Astrocyte of the cerebellum (primary cell): ENCODE data around the gene IL33.

Experiments
- DNase-seq: peaks from one replicate; pipeline ENCODE4 v3.0.0-alpha.2; 2011; ENCODE audit warnings: low read depth
- H3K4me3 ChIP-seq: 2 replicates; pipeline ENCODE4 v1.5.1; 2011; ENCODE audit warnings: mild to moderate bottlenecking, low read depth, low read length, moderate library complexity
- CTCF ChIP-seq: IDR thresholded peaks from 2 replicates; pipeline ENCODE4 v1.5.1; 2012; ENCODE audit warnings: low read length, low read depth, moderate library complexity, mild to moderate bottlenecking; ENCODE audit errors: missing control alignments
- in situ Hi-C: cut with HindIII; loops from 2 replicates; pipeline ENCODE4 v1.10.0; 2017; ENCODE audit warnings: low sequenced_read_pairs

Gene IL33

GRCh38 chr9:6277417-6277816 is 61.8 kb downstream of the IL33 start:
- DNase-seq = no peak
- in situ Hi-C loops = no loop called here
- H3K4me3 ChIP-seq = no peak overlapping the region
- no peak for TF ChIP-seq CTCF

GRCh38 chr9:6301858-6302257 is 86.3 kb downstream of the IL33 start:
- no peak overlapping the region for H3K4me3 ChIP-seq
- no peak for DNase-seq
- no peak for TF ChIP-seq CTCF
- in situ Hi-C loops = no loop called here

GRCh38 chr9:6302417-6302816 is 86.8 kb downstream of the IL33 start:
- TF ChIP-seq CTCF = no peak
- no peak overlapping the region for H3K4me3 ChIP-seq
- DNase-seq = no peak
- in situ Hi-C loops = no loop called here

- in situ Hi-C loops = no loop called here
- TF ChIP-seq CTCF = no peak
- no peak overlapping the region for H3K4me3 ChIP-seq
- no peak for DNase-seq
Observed at GRCh38 chr9:6304232-6304631, 88.6 kb downstream of the IL33 start.

GRCh38 chr9:6305954-6306563 is 90.5 kb downstream of the IL33 start:
- in situ Hi-C loops = no loop called here
- peak; percentile 26 for TF ChIP-seq CTCF
- DNase-seq = peak; percentile 12
- H3K4me3 ChIP-seq = no peak overlapping the region
